C4-2B (cell line): ENCODE measurements around the gene LSAMP.

Experiments used
- ZFX ChIP-seq: fragments of 450-650 bp; IDR thresholded peaks from 2 replicates; pipeline ENCODE4 v1.6.1; 2017
- TF ChIP-seq, protein P1 (sequence below): fragments of 450-650 bp; conservative IDR thresholded peaks from 2 replicates; pipeline ENCODE4 v1.5.1; 2017; ENCODE audit warnings: mild to moderate bottlenecking

DNA sequence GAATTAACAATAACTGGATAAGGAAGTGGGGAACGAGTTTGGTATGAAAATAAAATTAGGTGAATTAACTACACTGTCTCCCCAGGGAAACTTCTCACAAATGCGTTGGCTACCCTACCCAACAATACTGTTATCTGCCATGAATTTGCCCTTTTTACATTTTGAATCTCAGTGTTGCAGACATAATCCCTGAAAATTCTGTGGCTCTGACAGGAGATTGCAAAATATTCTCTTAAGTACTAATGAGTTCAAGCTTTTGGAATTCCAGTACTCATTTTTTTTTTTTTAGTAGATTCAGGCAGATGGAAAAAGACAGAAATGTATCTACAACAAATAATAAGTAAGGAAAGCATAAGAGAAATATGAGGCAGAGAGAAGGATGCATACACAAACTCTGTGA, 332.6 kb downstream of the LSAMP start:
- TF ChIP-seq, protein P1, sequence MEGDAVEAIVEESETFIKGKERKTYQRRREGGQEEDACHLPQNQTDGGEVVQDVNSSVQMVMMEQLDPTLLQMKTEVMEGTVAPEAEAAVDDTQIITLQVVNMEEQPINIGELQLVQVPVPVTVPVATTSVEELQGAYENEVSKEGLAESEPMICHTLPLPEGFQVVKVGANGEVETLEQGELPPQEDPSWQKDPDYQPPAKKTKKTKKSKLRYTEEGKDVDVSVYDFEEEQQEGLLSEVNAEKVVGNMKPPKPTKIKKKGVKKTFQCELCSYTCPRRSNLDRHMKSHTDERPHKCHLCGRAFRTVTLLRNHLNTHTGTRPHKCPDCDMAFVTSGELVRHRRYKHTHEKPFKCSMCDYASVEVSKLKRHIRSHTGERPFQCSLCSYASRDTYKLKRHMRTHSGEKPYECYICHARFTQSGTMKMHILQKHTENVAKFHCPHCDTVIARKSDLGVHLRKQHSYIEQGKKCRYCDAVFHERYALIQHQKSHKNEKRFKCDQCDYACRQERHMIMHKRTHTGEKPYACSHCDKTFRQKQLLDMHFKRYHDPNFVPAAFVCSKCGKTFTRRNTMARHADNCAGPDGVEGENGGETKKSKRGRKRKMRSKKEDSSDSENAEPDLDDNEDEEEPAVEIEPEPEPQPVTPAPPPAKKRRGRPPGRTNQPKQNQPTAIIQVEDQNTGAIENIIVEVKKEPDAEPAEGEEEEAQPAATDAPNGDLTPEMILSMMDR = no peak
- no peak for TF ChIP-seq ZFX
